Eye (tissue), 1 donor: ENCODE results near the gene PRKCB.
A peak's percentile ranks its signal among the peaks of the same experiment; 100 is the strongest.
"Not testable (repeated sequence)": the region's sequence is repeated elsewhere in the genome, so short reads cannot be mapped to it uniquely, and the experiment has no call there.

Experiments used
- DNase-seq: peaks from one replicate; pipeline ENCODE4 v3.0.0-alpha.2; 2015

Gene PRKCB

GRCh38 chr16:24102209-24102660, 266.5 kb downstream of the PRKCB start:
- peak; percentile 42 for DNase-seq

- DNase-seq: not testable (repeated sequence)
Measured at GRCh38 chr16:24105471-24105870, 269.7 kb downstream of the PRKCB start.

GRCh38 chr16:24108090-24108489, 272.3 kb downstream of the PRKCB start:
- not testable (repeated sequence) for DNase-seq

- DNase-seq: no peak
Measured at GRCh38 chr16:24111724-24112302, 276.0 kb downstream of the PRKCB start.

GRCh38 chr16:24113115-24113745, 277.4 kb downstream of the PRKCB start:
- DNase-seq: no peak

GRCh38 chr16:24114876-24115275, 279.1 kb downstream of the PRKCB start:
- DNase-seq: no peak

- peak; percentile 13 for DNase-seq
Measured at GRCh38 chr16:24116046-24116776, 280.4 kb downstream of the PRKCB start.

GRCh38 chr16:24116989-24117388, 281.2 kb downstream of the PRKCB start:
- peak; percentile 88 for DNase-seq

DNA sequence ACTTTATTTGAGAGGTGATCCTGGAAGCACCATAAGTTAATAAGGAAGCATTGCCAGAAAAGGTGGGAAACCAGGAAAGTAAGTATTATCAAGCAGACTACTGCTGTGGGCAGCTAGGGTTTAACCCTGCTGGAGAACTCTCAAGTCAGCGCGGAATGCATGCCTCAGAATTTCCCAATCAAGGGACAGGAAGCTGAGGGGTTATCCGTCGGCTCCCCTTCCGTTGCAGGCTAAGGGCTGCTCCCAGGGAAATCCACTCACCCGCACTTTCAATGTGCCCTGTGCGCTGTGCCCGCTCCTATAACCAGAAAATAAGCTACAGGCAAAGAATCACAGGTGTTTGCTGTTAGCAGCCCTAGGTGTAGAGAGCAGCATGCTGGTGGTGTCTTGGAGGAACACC, 281.9 kb downstream of the PRKCB start:
- DNase-seq: no peak

- peak; percentile 38 for DNase-seq
Measured at GRCh38 chr16:24118126-24118821, 282.5 kb downstream of the PRKCB start.

GRCh38 chr16:24119807-24120206, 284.0 kb downstream of the PRKCB start:
- DNase-seq: no peak

DNA sequence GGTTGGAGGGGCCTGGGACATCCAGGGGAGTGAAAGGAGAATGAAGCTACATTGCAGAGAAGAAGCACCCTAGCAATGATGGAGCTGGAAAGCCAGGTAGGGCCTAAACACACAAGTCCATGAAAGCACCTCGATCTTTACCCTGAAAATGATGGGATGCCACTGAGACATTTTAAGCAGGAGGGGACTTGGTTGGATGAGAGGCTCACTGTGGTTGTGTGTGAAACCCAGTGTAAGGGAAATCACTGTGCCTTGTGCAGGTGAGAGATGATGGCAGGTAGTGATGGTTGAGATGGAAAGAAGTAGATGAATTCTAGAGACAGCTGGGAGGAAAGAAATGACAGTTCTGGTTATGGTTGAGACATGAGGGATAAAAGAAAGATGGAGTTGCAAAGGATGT, 287.5 kb downstream of the PRKCB start:
- no peak for DNase-seq

GRCh38 chr16:24124291-24124690, 288.5 kb downstream of the PRKCB start:
- DNase-seq: no peak

GRCh38 chr16:24125214-24125613, 289.4 kb downstream of the PRKCB start:
- peak; percentile 10 for DNase-seq

GRCh38 chr16:24129412-24129918, 293.7 kb downstream of the PRKCB start:
- DNase-seq: no peak

GRCh38 chr16:24130494-24131085, 294.8 kb downstream of the PRKCB start:
- DNase-seq: no peak

DNA sequence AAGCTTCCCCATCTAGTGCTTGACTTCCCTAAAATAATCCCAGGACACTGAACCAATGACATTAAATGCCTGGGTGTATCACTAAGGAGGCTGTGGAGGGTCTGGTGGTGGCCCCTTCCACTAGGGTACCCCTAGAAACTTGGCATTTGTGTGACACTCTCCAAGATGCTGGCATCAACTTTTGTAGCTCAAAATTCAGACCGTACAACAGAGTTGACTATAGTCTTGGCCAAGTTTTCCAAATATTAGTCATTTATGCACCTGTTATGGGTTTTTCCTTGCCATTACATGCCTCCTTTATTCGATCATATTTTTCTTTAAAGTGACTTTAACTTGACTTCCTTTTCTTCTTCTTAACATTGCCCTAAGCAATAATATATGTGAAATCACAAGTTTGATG, 295.5 kb downstream of the PRKCB start:
- no peak for DNase-seq

DNA sequence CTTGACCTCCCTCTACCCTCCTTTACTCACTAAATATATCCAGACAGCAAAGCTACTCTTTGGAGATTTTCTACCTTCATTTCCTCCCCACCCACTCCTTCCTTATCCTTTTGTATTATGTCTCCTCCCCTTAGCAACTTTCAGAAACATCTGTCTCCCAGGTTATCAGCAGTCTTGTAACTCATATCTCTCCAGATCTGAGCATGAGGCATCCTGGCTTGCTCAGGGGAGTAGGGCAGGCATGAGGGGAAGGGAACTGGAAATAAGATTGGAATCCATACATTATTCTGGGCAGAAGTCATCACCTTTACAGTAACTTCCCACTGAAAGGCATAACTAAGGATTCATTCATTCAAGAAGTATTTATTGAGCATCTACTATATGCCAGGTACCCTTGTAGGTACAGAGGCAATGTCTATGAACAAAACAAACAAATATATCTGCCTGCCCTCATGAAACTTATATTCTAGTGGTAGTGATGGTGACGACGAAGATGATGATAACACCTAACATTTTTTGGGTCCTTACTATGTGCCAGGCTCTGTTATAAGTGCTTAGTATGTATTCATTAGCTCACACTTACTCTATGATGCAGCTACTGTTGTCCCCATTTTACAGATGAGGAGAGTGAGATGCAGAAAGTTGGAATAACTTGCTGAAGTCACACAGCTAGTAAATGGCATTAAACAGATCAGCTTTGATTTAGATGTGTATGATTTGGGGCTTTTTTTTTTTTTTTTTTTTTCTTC, 296.4 kb downstream of the PRKCB start:
- no peak for DNase-seq

- no peak for DNase-seq
Measured at GRCh38 chr16:24132797-24133155, 297.0 kb downstream of the PRKCB start.

- DNase-seq: no peak
Measured at GRCh38 chr16:24135624-24136565, 300.1 kb downstream of the PRKCB start.

GRCh38 chr16:24138024-24138423, 302.2 kb downstream of the PRKCB start:
- no peak for DNase-seq
